OCI-LY3 (cell line): ENCODE results near the gene PEX12.

Source experiments
- CTCF ChIP-seq: fragments of 200-600, 300-600 bp; sonication (generic); IDR thresholded peaks from 2 replicates; pipeline ENCODE4 v1.5.1; 2014; ENCODE audit warnings: antibody characterized with exemption, low read length, low read depth
- EZH2phosphoT487 ChIP-seq: fragments of 200-600 bp; shearing (Covaris generic); IDR thresholded peaks from 2 replicates; pipeline ENCODE4 v1.6.1; 2018; ENCODE audit warnings: antibody characterized with exemption, mixed run types, low read depth

- TF ChIP-seq CTCF (no peak), EZH2phosphoT487 (no peak)
Measured at GRCh38 chr17:35618628-35619027, 40.3 kb upstream of the PEX12 start.
